HepG2 (cell line): Measurements from ENCODE around the gene WDR62.

Experiments used
- CEBPZ ChIP-seq: IDR thresholded peaks from 2 replicates; pipeline ENCODE4 v1.6.1; 2012; ENCODE audit warnings: low read length, improper control_type of control experiment
- CHD2 ChIP-seq: IDR thresholded peaks from 2 replicates; pipeline ENCODE4 v1.6.1; 2011; ENCODE audit warnings: low read depth, low read length, improper control_type of control experiment
- CTCF ChIP-seq: sonication (generic); formaldehyde crosslinking; IDR thresholded peaks from 2 replicates; pipeline ENCODE4 v1.5.0; 2020; ENCODE audit warnings: mild to moderate bottlenecking, missing genetic modification reagents, moderate library complexity
- EHMT2 ChIP-seq: fragments of 200-600 bp; sonication (generic); IDR thresholded peaks from 2 replicates; pipeline ENCODE4 v1.7.0; 2017; ENCODE audit warnings: antibody characterized with exemption, low read depth, low read length, borderline replicate concordance
- FIP1L1 ChIP-seq: fragments of 200-400 bp; formaldehyde crosslinking; IDR thresholded peaks from 2 replicates; pipeline ENCODE4 v1.6.1; 2018; ENCODE audit warnings: low read depth, mild to moderate bottlenecking, low read length, moderate library complexity, borderline replicate concordance; ENCODE audit not compliant: insufficient read depth
- MBD4 ChIP-seq: IDR thresholded peaks from 2 replicates; pipeline ENCODE4 v1.6.1; 2012; ENCODE audit warnings: low read length, inconsistent platforms, borderline replicate concordance
- SIN3A ChIP-seq: IDR thresholded peaks from 2 replicates; pipeline ENCODE4 v1.6.1; 2011; ENCODE audit warnings: low read depth, mild to moderate bottlenecking, control low read depth, low read length, borderline replicate concordance
- SSRP1 ChIP-seq: IDR thresholded peaks from 2 replicates; pipeline ENCODE4 v1.6.1; 2016; ENCODE audit warnings: control low read depth
- UBTF ChIP-seq: sonication (generic); formaldehyde crosslinking; IDR thresholded peaks from 2 replicates; pipeline ENCODE4 v1.4.0; 2020; ENCODE audit warnings: mild to moderate bottlenecking, missing genetic modification reagents
- ZNF839 ChIP-seq: sonication (generic); formaldehyde crosslinking; IDR thresholded peaks from 2 replicates; pipeline ENCODE4 v1.4.0; 2020; ENCODE audit warnings: missing genetic modification reagents, mild to moderate bottlenecking, borderline replicate concordance

DNA sequence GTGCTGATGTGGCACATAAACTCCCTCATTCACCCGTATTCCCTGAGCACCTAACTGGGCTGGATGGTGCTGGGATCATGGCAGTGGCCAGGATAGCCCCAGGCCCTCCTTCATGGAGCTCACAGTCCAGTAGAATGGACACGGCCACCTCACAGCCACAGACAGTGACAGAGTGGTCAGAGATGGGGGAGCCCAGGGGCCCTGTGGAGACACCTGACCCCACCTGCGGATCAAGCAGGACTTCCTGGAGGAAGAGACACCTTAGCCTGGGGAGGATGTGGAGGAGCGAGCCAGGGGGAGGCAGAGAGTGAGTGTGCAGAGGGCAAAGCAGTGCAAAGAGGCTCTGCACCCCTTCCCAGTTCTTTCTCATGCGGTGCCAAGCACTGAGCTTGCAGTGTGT lies 35.1 kb downstream of the WDR62 start:
- no peak for TF ChIP-seq CTCF (CRISPR knock-in tag)
- TF ChIP-seq SSRP1 (CRISPR knock-in tag), result no peak
- TF ChIP-seq CEBPZ, result no peak
- TF ChIP-seq MBD4, result no peak
- TF ChIP-seq FIP1L1, result no peak
- no peak for TF ChIP-seq ZNF839 (CRISPR knock-in tag)
- TF ChIP-seq CHD2, result no peak
- no peak for TF ChIP-seq EHMT2
- TF ChIP-seq UBTF (CRISPR knock-in tag), result no peak
- TF ChIP-seq SIN3A, result no peak
